Hematopoietic multipotent progenitor cell treated with erythropoietin and hydrocortisone succinate and interleukin-3 and kit ligand, for 17 days (in vitro differentiated cells): ENCODE results near the gene VIL1.

Source experiments
- DNase-seq: peaks from one replicate; pipeline ENCODE4 v3.0.0-alpha.2; 2015; ENCODE audit warnings: low spot score

VIL1 gene

DNA sequence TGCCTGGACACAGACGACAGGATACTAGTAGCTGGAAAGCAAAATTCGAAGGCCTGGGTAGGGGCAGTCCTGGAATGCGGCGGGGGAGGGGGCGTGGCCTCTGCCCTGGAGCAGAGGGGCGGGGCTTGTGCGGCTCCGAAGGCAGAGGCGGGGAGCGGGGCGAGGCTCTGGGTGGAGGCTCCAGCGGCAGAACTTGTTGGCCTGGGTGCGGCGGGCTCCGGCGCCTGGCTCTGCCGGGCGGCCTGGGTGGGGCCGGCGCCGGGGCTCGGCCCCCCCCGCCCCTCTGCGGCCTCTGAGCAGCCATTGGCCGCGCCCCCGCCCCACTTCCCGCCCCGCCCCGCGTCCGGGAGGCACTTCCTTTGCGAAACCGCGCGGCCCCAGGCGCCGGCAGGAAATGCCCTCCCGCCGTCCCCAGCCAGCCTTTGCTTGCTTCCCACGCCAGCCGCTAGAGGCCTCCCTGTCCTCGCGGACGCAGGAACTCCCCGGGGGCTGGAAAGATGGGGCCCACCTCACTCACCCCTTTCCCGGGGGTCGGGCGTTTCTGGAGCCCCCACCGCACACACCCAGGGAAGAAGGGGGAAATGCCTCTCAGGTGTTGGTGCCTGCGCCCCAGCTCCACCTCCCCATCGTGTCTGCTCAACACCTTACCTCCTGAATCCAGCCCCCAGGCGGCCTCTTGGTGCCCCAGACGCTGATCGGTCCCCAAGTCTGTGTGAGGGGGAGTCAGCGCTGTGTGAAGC, 12.5 kb upstream of the VIL1 start:
- DNase-seq, result peak; percentile 94

DNA sequence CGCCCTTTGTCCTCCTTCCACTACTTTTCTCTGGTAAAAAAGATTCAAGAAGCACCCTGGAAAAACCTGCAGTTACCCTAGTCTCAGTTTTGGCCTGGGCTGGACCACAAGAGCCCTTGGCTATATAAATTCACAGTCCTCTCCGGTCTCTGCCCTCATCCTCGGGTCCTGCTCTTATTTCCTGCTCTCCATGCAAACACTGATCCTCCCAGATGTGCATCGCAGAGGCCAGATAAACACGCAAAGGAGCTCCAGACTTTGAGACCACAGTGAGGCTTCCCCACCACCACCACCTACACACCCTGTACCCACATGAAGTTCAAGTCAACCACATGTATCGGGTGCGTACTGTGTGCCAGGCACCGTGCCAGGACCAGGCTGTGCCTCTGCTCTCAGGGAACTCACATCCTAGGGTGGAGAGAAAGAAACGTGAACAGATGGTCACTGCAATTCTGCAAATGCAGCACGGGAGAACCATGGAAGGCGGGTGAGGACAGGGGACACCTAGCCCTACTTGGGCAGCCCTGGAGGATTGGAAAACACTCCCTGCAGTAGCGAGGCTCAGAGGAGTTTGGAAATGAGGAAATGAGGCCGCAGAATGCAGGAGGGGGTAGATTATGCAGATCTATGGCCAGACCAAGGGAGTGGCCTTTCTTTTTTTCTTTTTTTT, 11.8 kb upstream of the VIL1 start:
- peak; percentile 84 for DNase-seq

DNA sequence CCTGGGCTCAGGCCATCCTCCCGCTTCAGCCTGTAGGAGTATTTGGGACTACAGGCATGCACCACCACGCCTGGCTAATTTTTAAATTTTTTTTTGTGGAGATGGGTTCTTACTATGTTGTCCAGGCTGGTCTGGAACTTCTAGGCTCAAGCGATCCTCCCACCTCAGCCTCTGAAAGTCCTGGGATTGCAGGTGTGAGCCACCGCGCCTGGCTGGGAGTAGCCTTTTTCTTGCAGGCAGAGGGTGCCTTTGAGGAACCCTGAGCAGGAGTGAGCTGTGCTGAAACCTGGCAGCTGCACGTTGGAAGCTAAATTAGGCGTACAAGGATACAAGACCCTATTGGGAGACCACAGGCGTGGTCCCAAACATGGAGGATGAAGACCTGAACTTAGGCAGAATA, 11.2 kb upstream of the VIL1 start:
- DNase-seq, result no peak

DNA sequence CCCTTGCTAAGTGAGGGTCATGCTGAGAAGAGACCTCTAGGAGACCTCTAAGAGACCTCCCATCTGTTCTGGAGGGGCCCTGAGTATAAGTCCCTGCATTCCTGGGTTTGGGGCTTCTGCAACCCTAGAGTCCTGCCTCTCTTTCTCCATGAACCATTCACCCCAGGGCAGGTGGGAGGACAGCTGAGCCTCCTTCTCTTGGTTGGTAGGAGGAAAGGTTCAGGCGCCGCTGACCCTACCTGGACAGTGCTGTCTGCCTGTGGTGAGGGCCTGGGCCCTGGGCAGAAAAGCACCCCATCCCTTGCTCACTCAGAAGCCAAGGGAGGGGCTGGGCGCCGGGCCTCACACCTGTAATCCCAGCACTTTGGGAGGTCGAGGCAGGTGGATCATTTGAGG, 604 bp upstream of the VIL1 start:
- no peak for DNase-seq

DNA sequence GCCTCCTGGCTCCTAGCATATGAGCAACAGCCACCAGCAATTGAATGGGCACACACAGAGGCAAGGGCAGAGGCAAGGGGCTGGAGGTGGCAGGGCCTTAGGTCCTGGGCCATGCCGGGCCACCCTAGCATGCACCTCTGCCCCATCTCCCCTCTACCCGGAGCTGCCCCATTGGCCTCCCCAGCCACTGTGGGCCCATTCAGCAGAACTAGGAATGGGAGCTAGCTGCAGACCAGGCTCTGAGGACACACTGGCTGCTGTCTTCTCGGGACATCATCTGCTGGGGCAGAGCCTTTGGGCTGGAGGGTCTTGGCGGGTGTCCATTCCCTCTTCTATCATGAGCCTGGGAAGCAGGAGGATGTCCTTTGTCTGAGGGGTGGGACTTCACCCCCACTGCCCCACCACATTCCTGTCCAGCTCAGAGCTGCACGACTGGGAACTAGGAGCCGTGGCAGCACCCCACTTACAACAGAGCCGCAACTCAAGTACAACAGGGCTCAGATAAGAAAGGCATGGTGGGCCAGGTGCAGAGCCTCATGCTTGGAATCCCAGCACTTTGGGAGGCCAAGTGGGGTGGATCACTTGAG, 800 bp downstream of the VIL1 start:
- DNase-seq, result no peak

DNA sequence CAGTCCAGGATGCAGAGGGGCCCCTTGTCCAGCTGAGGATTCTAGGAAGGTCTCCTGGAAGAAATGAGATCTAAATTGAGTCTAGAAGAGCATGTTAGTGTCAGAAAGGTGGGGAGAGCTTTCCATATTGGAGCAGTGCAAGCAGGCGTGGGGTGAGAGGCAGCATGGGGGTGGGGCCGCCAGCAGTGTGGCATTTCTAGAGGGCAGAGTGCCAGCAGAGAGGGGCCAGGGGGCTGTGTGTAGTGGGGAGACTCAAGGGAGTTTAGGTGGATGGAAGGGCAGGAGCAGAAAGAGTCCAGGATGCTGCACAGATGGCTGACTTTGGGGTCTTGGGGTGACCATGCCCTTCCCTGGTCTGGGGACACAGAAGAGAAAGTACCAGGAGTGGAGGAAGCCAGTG, 2.1 kb downstream of the VIL1 start:
- no peak for DNase-seq

DNA sequence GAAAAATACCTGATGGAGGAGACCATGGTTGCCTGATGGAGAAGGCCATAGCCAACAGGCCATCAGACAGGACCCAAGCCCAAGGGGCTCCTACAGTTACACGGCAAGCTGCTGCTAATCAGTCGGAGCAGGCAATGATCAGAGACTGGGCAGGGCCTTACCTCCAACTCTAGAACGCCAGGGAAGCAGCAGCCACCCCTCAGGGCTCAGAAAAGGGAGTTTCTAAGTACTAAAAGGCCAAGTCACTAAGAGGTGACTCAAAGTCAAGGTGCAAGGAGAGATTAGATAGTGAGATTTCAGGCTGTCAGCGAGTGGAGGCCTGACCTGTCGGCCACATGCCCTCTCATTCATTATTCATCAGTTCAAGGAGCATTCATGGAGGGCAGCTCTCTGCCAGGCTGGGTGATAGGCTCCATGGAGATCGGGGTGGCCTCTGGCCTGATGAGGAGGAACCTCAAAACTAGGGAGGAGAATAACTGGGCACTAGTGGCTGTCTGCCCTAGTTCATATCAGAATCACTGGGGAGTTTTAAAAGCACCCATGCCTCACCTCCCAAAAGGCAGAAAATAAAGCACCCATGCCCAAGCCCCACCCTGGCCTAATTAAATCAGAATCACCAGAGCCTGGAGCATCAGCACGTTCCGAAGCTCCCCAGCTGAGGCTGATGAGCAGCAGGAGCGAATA, 3.6 kb downstream of the VIL1 start:
- peak; percentile 84 for DNase-seq

DNA sequence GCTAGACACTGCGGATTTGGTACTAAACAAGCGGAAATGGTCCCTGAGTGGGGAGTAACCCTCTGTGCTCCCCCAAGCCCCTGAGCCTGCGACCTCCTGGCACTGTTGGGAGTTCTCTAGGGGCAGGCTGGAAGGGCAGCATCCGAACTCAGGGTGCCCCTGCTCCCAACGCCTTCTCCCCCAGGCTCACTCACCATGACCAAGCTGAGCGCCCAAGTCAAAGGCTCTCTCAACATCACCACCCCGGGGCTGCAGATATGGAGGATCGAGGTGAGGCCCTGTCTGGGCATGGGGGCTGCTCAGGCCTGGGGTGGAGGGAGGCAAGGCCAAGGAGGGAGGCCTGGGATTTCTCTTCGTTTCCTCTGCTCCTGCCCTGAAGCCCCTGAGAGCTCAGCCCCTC, 4.7 kb downstream of the VIL1 start:
- DNase-seq, result no peak

DNA sequence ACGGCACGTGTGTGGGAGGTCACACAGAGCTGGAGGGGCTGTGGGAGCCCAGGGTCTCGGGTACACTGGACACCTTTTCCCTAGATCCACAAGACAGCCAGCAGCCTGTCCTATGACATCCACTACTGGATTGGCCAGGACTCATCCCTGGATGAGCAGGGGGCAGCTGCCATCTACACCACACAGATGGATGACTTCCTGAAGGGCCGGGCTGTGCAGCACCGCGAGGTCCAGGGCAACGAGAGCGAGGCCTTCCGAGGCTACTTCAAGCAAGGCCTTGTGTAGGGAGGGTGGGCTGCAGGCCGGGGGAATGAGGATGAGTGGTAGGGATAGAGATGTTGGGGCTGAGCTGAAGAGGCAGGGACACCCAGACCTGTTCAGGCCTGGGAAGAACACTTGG, 6.6 kb downstream of the VIL1 start:
- no peak for DNase-seq

DNA sequence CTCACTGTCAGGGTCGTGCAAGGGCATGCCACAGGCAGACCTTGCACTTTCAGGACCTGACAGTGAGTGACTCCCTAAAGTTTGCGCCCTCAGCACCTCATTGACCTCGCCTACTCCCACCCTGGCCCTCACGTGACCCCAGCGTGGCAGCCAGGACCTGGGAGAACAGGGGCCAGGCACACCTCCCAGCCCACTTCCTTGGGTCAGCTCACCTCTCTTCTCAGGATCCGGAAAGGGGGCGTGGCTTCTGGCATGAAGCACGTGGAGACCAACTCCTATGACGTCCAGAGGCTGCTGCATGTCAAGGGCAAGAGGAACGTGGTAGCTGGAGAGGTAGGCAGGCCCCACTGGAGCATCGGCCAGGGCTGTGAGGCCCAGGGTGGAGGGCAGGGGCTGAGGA, 8.8 kb downstream of the VIL1 start:
- no peak for DNase-seq

DNA sequence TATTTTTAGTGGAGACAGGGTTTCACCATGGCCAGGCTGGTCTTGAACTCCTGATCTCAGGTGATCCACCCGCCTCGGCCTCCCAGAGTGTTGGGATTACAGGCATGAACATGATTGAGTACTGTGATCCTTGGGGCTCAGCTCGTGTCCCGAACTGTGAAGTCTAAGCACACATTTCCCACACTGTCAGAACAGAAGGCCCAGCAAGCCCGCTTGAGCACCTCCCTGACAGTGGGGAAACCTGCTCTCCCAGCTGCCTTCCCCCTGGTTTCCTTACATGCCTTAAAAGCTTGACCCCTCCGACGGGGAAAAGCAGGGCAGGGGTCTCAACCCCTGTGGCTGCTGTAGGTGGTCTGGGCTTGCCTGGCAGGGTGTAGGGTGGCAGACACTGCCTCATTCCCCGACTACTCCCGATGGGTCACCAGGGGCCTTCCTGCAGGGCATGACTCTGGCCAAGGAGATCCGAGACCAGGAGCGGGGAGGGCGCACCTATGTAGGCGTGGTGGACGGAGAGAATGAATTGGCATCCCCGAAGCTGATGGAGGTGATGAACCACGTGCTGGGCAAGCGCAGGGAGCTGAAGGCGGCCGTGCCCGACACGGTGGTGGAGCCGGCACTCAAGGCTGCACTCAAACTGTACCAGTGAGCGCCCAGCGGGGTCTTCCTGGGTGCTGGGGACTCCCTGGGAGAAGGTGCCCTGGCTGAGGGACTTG, 10.1 kb downstream of the VIL1 start:
- no peak for DNase-seq

DNA sequence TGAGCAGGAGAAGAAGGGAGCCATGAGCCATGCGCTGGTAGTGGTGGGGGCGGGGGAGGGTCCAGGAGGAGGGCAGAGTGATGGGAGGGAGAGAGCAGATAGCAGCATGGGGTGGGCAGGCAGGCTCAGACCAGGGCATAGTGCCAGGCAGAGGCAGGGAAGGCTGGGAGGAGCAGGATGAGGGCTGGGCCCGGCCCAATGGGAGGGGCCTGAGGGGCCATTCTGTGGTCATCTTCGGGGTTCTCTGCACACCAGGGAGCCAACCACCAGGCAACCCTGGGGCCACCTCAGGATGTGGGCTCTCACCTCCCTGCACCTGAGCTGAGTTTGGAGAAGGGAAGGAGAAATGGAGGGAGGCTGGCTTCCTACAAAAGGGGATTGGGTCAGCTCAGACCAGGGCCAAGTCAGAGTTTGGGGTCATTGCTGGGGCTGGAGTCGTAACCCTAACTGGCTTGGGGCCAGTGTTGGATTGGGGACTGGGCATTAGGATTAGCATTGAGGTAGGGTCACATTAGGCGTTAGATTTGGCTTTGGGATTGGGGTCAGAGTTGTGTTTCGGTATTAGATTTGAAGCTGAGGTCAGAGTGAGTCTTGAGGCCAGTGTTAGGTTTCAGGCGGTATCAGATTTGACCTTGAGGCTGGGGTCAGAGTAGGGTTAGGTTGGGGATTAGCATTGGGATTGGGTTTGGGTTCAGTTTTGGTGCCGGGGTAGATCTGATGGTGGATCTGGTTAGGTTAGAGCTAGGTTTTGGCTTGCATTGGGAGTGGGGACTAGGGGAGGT, 11.2 kb downstream of the VIL1 start:
- peak; percentile 69 for DNase-seq

DNA sequence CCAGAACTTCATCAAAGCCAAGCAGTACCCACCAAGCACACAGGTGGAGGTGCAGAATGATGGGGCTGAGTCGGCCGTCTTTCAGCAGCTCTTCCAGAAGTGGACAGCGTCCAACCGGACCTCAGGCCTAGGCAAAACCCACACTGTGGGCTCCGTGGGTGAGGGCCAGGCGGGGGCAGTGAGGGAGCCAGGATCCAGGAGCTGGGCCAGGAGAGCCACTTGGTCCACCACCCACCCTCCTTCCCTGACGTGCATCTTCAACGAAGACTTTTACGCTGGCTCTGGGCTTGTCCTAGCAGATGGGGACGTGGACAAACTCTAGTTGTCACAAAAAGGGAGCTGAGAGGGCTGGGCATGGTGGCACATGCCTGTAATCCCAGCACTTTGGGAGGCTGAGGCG, 11.8 kb downstream of the VIL1 start:
- DNase-seq, result no peak

DNA sequence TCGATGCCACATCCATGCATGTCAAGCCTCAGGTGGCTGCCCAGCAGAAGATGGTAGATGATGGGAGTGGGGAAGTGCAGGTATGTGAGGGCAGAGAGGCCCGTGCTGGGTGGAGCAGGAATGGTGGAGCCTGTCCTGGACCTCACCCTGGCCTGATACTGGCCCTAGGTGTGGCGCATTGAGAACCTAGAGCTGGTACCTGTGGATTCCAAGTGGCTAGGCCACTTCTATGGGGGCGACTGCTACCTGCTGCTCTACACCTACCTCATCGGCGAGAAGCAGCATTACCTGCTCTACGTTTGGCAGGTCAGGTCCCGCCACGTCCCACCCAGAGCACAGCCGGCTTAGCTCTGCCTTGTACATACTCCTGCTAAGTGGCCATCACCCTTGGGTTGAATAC, 13.0 kb downstream of the VIL1 start:
- no peak for DNase-seq

DNA sequence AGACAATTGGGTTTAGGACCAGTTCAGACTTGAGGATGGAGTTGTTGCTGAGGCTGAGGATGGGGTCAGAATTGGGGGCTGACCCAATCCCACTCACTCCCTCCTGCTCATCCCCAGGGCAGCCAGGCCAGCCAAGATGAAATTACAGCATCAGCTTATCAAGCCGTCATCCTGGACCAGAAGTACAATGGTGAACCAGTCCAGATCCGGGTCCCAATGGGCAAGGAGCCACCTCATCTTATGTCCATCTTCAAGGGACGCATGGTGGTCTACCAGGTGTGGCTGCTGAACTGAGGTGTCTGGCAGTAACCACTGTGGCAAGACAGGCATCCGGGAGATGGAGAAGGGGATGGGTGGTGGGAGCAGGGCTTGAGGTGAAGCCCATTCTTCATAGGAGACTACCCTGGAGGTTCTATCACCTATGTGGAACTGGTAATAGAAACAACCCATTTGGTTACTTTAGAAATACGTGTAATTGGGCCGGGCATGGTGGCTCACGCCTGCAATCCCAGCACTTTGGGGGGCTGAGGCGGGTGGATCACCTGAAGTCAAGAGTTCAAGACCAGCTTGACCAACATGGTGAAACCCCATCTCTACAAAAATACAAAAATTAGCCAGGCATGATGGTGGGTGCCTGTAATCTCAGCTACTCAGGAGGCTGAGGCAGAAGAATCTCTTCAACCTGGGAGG, 13.9 kb downstream of the VIL1 start:
- DNase-seq, result no peak

DNA sequence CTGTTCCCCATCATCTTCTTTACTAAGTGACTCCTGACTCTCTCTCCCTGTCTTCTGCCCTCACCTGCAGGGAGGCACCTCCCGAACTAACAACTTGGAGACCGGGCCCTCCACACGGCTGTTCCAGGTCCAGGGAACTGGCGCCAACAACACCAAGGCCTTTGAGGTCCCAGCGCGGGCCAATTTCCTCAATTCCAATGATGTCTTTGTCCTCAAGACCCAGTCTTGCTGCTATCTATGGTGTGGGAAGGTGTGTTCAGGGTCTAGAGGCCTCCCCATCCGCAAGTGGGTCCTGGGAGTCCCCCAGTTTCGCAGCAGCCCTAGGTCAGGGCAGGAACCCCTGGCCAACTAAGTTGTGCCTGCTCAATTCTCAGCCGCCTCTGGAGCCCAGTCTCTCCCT, 15.5 kb downstream of the VIL1 start:
- DNase-seq, result no peak

DNA sequence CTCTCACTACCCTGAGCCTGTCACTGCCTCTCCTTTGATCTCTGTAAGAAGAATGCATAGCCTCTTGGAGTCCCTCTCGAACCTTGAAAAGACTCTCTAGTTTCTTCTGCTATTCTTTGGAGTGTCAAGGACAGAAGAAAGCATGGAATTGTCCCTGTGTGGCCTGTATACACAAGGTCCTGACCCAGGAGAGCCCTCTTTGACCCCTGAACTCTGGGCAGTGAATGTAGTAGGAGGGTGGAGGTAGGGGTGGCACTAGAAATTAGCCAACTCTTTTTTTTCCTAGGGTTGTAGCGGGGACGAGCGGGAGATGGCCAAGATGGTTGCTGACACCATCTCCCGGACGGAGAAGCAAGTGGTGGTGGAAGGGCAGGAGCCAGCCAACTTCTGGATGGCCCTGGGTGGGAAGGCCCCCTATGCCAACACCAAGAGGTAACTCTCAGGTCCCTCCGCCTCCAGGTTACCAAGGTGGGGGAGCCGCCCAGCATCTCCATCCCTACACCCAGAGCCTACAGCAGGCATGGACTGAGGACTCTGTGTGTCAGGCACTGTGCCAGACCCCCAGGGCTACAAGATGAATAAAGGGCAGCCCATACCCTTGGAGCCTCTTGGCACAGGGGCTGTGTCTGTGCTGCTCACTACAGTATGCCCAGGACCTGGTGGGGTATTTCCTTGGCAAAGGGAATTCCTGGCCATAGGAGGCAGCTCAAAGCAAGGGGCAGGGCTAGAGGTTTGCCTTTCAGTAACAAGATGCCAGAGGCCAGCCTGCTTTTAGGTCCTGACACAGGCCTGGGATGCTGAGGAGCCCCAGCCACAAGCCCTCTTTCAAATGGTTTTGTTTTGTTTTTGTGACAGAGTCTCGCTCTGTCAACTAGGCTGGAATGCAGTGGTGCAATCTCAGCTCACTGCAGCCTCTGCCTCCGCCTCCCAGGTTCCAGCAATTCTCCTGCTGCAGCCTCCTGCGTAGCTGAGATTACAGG, 16.4 kb downstream of the VIL1 start:
- DNase-seq, result no peak

DNA sequence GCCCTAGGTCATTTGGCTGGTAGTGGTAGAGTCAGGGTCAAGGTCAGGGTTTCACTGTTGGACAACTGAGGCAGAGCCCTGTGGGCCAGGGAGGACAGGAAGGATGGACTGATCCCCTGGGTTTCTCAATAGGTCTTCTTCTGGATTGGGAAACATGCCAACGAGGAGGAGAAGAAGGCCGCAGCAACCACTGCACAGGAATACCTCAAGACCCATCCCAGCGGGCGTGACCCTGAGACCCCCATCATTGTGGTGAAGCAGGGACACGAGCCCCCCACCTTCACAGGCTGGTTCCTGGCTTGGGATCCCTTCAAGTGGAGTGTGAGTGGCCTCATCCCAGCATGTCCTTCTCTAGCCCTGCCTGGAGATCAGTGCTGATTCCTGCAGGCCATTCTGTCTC, 18.1 kb downstream of the VIL1 start:
- DNase-seq, result no peak

DNA sequence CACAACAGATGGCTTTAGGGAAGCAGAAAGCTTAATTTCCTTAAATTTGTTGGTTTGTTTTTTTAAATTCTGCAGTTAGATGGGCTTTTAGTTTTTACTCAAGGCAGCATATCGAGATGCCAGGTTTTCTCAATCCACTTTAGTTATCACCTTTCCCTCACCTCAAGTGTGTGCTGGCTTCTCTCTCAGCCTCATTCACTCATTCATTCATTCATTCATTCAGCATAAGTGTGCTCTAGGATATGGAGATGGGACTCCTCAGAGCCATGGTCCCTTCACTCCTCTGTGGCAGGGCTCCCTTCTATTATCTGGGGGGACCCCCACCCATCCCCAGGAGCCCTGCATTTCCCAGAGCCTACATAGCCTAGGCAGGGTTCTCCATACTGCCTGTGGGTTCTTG, 19.0 kb downstream of the VIL1 start:
- no peak for DNase-seq

DNA sequence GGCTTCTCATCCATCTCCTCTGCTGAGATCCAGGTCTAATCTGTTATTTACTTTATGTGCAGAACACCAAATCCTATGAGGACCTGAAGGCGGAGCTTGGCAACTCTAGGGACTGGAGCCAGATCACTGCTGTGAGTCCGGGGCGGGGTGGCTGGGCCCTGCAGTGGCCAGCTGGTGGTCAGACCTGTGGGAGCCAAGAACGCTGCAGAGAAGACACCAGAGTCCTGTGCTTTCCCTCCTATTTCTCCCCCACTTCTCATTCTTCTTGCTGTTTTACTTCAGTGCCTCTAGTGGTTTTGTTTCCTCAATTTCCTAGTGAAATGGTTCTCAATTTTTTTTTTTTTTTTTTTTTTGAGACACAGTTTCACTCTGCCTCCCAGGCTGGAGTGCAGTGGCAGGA, 19.7 kb downstream of the VIL1 start:
- no peak for DNase-seq
